Naive B cell (primary cell): ENCODE measurements around the gene CDCP1. TPM values are rescaled to one million over a fixed set of nuclear protein-coding genes. Genes with fewer than 3 reads are reported as not detected.
"Not testable (repeated sequence)": the region's sequence is repeated elsewhere in the genome, so short reads cannot be mapped to it uniquely, and the experiment has no call there.

ENCODE experiments used
- ATAC-seq, 2 donors: fragments of 150-1000 bp; cut with Tn5 transposase; 2 replicates each; pipeline ENCODE4 v1.10.0; 2021; ENCODE audit warnings: low read depth in 2 of 2, mild to moderate bottlenecking in 2 of 2, moderate library complexity in 2 of 2
- DNase-seq: peaks from one replicate; pipeline ENCODE4 v3.0.0; 2022
- H3K27ac Mint-ChIP-seq, 6 donors: one replicate each; pipeline ENCODE4 v1.8.0; 2020 to 2022; ENCODE audit warnings: mild to moderate bottlenecking in 6 of 6, mixed read lengths in 6 of 6, moderate library complexity in 5 of 6, inconsistent platforms in 2 of 6
- H3K27me3 Mint-ChIP-seq, 3 donors: one replicate each; pipeline ENCODE4 v1.8.0; 2021 to 2022; ENCODE audit warnings: mixed read lengths in 3 of 3, mild to moderate bottlenecking in 1 of 3
- H3K36me3 Mint-ChIP-seq, 2 donors: one replicate each; pipeline ENCODE4 v1.8.0; 2020 to 2022; ENCODE audit warnings: mixed read lengths in 2 of 2, inconsistent platforms in 1 of 2, mild to moderate bottlenecking in 1 of 2
- H3K4me1 Mint-ChIP-seq, 3 donors: one replicate each; pipeline ENCODE4 v1.8.0; 2020 to 2022; ENCODE audit warnings: mixed read lengths in 3 of 3, inconsistent platforms in 1 of 3, mild to moderate bottlenecking in 1 of 3, moderate library complexity in 1 of 3
- H3K4me3 Mint-ChIP-seq, 8 donors: one replicate each; pipeline ENCODE4 v1.8.0; 2020 to 2022; ENCODE audit warnings: mild to moderate bottlenecking in 8 of 8, mixed read lengths in 8 of 8, moderate library complexity in 8 of 8, inconsistent platforms in 2 of 8
- H3K9me3 Mint-ChIP-seq, 7 donors: one replicate each; pipeline ENCODE4 v1.8.0; 2020 to 2022; ENCODE audit warnings: mixed read lengths in 7 of 7, mild to moderate bottlenecking in 5 of 7, inconsistent platforms in 2 of 7, moderate library complexity in 1 of 7
- polyA plus RNA-seq, 6 donors: library from polyadenylated mRNA; unstranded; fragments of 300-500 nt; fragmentation: Illumina TruSeq; gene quantifications; one replicate each; pipeline ENCODE4 v1.2.3, GENCODE V29; 2021; ENCODE audit warnings: low read depth in 6 of 6

Gene CDCP1
- polyA plus RNA-seq, 6 donors from 2014 or later: not detected

DNA sequence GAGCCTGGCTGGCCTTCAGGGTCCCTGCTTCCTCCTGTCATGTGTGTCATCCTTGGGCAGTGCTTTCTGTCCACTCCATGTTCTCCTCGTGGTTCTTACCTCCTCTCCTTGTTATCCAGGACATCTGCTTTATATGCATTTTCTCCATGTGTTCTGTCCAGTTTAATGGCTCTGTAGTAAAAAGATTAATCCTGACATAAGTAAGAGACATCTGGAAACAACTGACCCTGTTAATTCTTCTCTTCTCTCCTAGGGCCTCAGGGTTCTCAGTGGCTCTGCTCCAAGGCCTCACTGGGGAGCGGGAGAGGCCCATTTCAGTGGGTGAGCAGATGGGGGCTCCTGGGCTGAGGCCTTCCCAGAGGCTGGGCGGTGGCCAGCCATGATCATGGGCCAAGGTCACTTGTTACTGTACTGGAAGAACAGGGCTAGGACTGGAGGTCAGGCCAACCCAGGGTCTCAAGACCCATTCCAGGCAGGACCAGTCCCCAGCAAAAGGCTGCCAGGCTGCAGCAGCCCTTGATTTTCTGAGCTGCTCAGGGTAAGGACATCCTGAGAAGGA lies 20.2 kb upstream of the CDCP1 start:
- Mint-ChIP-seq H3K9me3 (peaks cover 0 to 5% (median 0%) of the 10 kb centered on the region in 7 donors), H3K4me1 (peaks cover 12 to 25% (median 21%) of the 10 kb centered on the region in 3 donors), H3K36me3 (no peaks in the 10 kb centered on the region), H3K27me3 (peaks cover 4 to 43% (median 26%) of the 10 kb centered on the region in 3 donors), H3K27ac (no peak overlapping the region), H3K4me3 (peak overlapping the region in 1 of 8 donors; percentile 11)
- DNase-seq (no peak), ATAC-seq (no peak)

- Mint-ChIP-seq H3K27ac (peak overlapping the region in 2 of 6 donors; percentile 40 to 52), H3K4me3 (no peak overlapping the region), H3K4me1 (peaks cover 12 to 25% (median 21%) of the 10 kb centered on the region in 3 donors)
Measured at GRCh38 chr3:45165497-45166283, 19.5 kb upstream of the CDCP1 start.

GRCh38 chr3:45164056-45164455 lies 17.9 kb upstream of the CDCP1 start:
- Mint-ChIP-seq H3K4me3 (peak overlapping the region in 1 of 8 donors; percentile 33), H3K27me3 (peaks cover 4 to 26% (median 10%) of the 10 kb centered on the region in 3 donors), H3K27ac (peak overlapping the region in 2 of 6 donors; percentile 15 to 66), H3K36me3 (no peaks in the 10 kb centered on the region), H3K4me1 (peaks cover 12 to 25% (median 21%) of the 10 kb centered on the region in 3 donors), H3K9me3 (peaks cover 0 to 5% (median 0%) of the 10 kb centered on the region in 7 donors)
- ATAC-seq: no peak
- no peak for DNase-seq

More at GRCh38 chr3:45165497-45166283, 19.5 kb upstream of the CDCP1 start:
- no peak for DNase-seq
- no peak for ATAC-seq
- Mint-ChIP-seq H3K9me3 (peaks cover 0 to 5% (median 0%) of the 10 kb centered on the region in 7 donors), H3K36me3 (no peaks in the 10 kb centered on the region), H3K27me3 (peaks cover 4 to 43% (median 21%) of the 10 kb centered on the region in 3 donors)

GRCh38 chr3:45163481-45163880 lies 17.3 kb upstream of the CDCP1 start:
- ATAC-seq (peak in 1 of 2 donors; percentile 50), DNase-seq (peak; percentile 2)
- Mint-ChIP-seq H3K27me3 (peaks cover 4 to 21% (median 8%) of the 10 kb centered on the region in 3 donors), H3K27ac (peak overlapping the region in 3 of 6 donors; percentile 15 to 51 (median 28)), H3K36me3 (no peaks in the 10 kb centered on the region), H3K4me3 (no peak overlapping the region), H3K9me3 (peaks cover 0 to 5% (median 0%) of the 10 kb centered on the region in 7 donors), H3K4me1 (peaks cover 12 to 25% (median 21%) of the 10 kb centered on the region in 3 donors)

DNA sequence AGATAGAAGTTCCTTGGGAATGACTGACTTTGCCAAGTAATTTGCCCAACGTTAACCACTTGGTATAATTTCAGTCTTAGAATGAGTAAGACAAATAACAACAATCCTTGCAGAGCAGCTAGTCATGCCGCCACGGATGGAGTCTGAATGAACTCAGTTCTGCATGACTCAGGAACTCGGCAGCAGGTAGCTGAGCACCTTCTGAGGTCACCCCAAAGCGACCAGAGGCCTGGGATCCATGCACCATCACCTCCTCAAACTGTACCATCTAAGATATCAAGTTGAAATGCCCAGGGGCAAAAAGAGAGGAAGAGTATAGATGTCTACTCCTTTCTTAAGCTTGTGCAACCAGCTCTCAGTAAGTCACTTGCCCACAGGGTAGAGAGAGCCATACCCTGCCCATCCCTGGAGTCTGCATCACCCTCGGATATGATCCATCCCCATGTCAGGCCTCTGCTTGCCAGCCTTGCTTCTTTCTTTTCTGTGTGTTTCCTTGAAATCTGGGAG lies 8.5 kb upstream of the CDCP1 start:
- DNase-seq (no peak), ATAC-seq (no peak)
- Mint-ChIP-seq H3K9me3 (peaks cover 9 to 18% (median 15%) of the 10 kb centered on the region in 7 donors), H3K27me3 (peaks cover 4 to 24% (median 14%) of the 10 kb centered on the region in 3 donors), H3K27ac (no peak overlapping the region), H3K36me3 (peaks cover 0 to 7% of the 10 kb centered on the region in 2 donors), H3K4me1 (no peaks in the 10 kb centered on the region), H3K4me3 (no peak overlapping the region)

DNA sequence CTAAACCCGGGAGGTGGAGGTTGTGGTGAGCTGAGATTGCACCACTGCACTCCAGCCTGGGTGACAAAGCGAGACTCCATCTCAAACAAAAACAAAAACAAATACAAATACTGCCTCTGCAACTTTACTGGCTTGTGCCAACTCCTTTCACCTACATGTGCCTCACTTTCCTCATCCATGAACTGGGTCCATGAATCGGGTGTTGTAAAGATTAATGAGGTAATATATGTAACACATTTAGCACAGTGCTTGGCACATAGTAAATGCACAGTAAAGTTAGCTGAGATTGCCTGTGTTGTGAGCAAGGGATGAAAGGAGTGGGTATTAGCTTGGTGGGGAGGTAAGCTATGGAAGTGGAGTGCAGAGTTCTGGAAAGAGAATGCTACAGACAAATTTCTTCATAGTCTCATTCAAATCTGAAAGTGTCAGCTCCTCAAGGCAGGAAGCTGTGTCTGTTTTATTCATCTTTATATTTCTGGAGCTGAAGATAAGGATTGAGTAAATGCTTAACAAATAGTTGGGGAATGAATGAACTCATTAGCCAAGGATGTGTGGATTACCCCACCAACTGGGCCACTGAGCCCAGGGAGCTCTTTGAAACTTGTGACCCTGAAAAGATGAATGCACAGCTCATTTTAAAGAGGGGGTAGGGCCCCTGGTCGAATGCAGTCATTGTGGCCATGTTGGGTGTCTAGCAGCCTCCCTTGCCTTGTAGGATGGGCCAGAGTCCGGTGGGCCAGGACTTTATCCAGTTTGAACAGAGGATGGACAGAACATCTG lies 7.7 kb upstream of the CDCP1 start:
- no peak for DNase-seq
- H3K4me3 Mint-ChIP-seq: no peak overlapping the region
- peaks cover 9 to 18% (median 15%) of the 10 kb centered on the region in 7 donors for H3K9me3 Mint-ChIP-seq
- peaks cover 0 to 9% of the 10 kb centered on the region in 2 donors for H3K36me3 Mint-ChIP-seq
- ATAC-seq: no peak
- no peaks in the 10 kb centered on the region for H3K4me1 Mint-ChIP-seq
- peaks cover 10 to 30% (median 21%) of the 10 kb centered on the region in 3 donors for H3K27me3 Mint-ChIP-seq
- H3K27ac Mint-ChIP-seq: no peak overlapping the region

DNA sequence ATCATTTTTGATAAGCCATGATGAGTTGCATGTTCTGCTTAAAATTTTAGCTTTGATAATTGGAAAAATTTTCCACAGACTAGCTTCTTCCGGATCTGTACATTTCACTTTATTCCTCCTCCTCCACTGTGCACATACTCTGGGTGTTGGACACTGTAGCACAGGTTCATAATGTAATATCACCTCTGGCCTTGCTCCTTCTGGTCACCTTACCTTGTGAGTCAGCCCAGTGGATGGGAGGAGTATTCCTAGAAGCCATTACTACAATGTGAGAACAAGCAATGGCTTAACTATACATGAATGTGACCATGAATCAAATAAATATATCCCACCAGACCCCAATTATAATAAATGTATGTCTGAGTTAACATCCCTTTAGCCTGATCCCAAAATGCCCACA lies 6.1 kb upstream of the CDCP1 start:
- Mint-ChIP-seq H3K4me1 (no peaks in the 10 kb centered on the region), H3K4me3 (no peak overlapping the region), H3K27me3 (peaks cover 22 to 46% (median 37%) of the 10 kb centered on the region in 3 donors), H3K9me3 (peaks cover 9 to 18% (median 15%) of the 10 kb centered on the region in 7 donors), H3K27ac (no peak overlapping the region), H3K36me3 (peaks cover 0 to 9% of the 10 kb centered on the region in 2 donors)
- DNase-seq (no peak), ATAC-seq (no peak)

DNA sequence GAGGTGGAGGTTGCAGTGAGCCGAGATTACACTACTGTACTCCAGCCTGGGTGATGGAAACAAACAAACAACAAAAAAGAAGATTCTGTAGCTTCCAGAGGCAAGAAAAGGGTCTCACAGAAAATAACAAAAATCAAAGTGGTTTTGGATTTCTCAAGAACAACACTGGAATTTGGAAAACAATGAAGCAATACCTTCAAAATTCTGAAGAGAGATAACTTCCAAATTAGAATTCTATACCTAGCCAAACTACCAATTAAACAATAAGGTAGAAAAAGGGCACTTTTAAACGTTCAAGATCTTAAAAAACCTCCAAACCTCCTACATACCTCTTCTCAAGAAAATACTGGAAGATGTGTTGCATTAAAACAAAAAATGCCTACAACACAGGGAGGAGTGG lies 4.9 kb upstream of the CDCP1 start:
- Mint-ChIP-seq H3K27ac (no peak overlapping the region), H3K9me3 (peaks cover 9 to 18% (median 15%) of the 10 kb centered on the region in 7 donors), H3K27me3 (peaks cover 32 to 54% (median 49%) of the 10 kb centered on the region in 3 donors), H3K36me3 (peaks cover 0 to 18% of the 10 kb centered on the region in 2 donors), H3K4me3 (no peak overlapping the region), H3K4me1 (peaks cover 5 to 7% (median 5%) of the 10 kb centered on the region in 3 donors)
- DNase-seq (no peak), ATAC-seq (no peak)

- Mint-ChIP-seq H3K27ac (no peak overlapping the region), H3K36me3 (peaks cover 0 to 19% of the 10 kb centered on the region in 2 donors), H3K4me3 (no peak overlapping the region), H3K27me3 (peaks cover 44 to 62% (median 59%) of the 10 kb centered on the region in 3 donors), H3K9me3 (peaks cover 9 to 18% (median 15%) of the 10 kb centered on the region in 7 donors), H3K4me1 (peaks cover 12 to 22% (median 22%) of the 10 kb centered on the region in 3 donors)
- DNase-seq (no peak), ATAC-seq (no peak)
Measured at GRCh38 chr3:45148921-45149320, 2.7 kb upstream of the CDCP1 start.

GRCh38 chr3:45145223-45145622 lies 955 bp downstream of the CDCP1 start:
- Mint-ChIP-seq H3K9me3 (peaks cover 3 to 6% (median 5%) of the 10 kb centered on the region in 7 donors), H3K27me3 (peaks cover 53 to 66% (median 61%) of the 10 kb centered on the region in 3 donors), H3K36me3 (peaks cover 0 to 17% of the 10 kb centered on the region in 2 donors), H3K27ac (no peak overlapping the region), H3K4me3 (peak overlapping the region; percentile 48 to 87 (median 69)), H3K4me1 (peaks cover 12 to 27% (median 27%) of the 10 kb centered on the region in 3 donors)
- no peak for ATAC-seq
- no peak for DNase-seq

GRCh38 chr3:45143673-45144671 lies 2.2 kb downstream of the CDCP1 start:
- ATAC-seq: no peak

DNA sequence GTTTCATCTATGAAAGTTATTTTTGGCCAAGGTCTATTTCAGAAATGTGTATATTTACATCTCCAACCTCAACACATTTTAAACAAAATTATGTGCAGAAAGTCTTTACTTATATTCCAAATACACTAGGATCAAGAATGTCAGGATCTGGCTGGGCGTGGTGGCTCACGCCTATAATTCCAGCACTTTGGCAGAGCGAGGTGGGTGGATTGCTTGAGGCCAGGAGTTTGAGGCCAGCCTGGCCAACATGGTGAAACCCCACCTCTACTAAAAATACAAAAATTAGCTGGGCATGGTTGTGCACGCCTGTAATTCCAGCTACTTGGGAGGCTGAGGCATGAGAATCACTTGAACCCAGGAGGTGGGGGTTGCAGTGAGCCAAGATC lies 5.4 kb downstream of the CDCP1 start:
- H3K36me3 Mint-ChIP-seq, DNase-seq, H3K9me3 Mint-ChIP-seq, H3K27ac Mint-ChIP-seq, H3K4me3 Mint-ChIP-seq, ATAC-seq: not testable (repeated sequence)
- Mint-ChIP-seq H3K4me1 (peaks cover 4 to 21% (median 18%) of the 10 kb centered on the region in 3 donors), H3K27me3 (peaks cover 19 to 24% (median 23%) of the 10 kb centered on the region in 3 donors)

More at GRCh38 chr3:45143673-45144671, 2.2 kb downstream of the CDCP1 start:
- peak overlapping the region in 1 of 6 donors; percentile 74 for H3K27ac Mint-ChIP-seq
- peaks cover 0 to 10% of the 10 kb centered on the region in 2 donors for H3K36me3 Mint-ChIP-seq
- peak overlapping the region; percentile 28 to 83 (median 57) for H3K4me3 Mint-ChIP-seq
- peaks cover 12 to 27% (median 27%) of the 10 kb centered on the region in 3 donors for H3K4me1 Mint-ChIP-seq
- H3K9me3 Mint-ChIP-seq: no peaks in the 10 kb centered on the region
- peaks cover 49 to 55% (median 51%) of the 10 kb centered on the region in 3 donors for H3K27me3 Mint-ChIP-seq
- no peak for DNase-seq
